K562 (cell line): Measurements from ENCODE around the gene ZDHHC19. TPM values are rescaled to one million over a fixed set of nuclear protein-coding genes. Genes with fewer than 3 reads are reported as not detected.

Experiments
- BHLHE40 ChIP-seq: IDR thresholded peaks from 2 replicates; pipeline ENCODE4 v1.6.1; 2011; ENCODE audit warnings: low read length, improper control_type of control experiment
- E2F8 ChIP-seq: fragments of 450-650 bp; IDR thresholded peaks from 2 replicates; pipeline ENCODE4 v1.7.1; 2018; ENCODE audit warnings: mild to moderate bottlenecking, low read depth; ENCODE audit not compliant: partially characterized antibody
- GTF2E2 ChIP-seq: fragments of 200-800 bp; sonication (Bioruptor generic); IDR thresholded peaks from 2 replicates; pipeline ENCODE4 v1.6.1; 2016; ENCODE audit warnings: missing genetic modification characterization, missing compliant biosample characterization
- IRF9 ChIP-seq: fragments of 450-650 bp; IDR thresholded peaks from 2 replicates; pipeline ENCODE4 v1.6.1; 2016; ENCODE audit warnings: missing biosample characterization, missing genetic modification characterization
- MXD1 ChIP-seq: fragments of 250-450 bp; sonication (Bioruptor Pico); IDR thresholded peaks from 2 replicates; pipeline ENCODE4 v1.8.0; 2021; ENCODE audit warnings: borderline replicate concordance, mild to moderate bottlenecking, moderate library complexity; ENCODE audit not compliant: poor library complexity, severe bottlenecking
- NELFE ChIP-seq: IDR thresholded peaks from 2 replicates; pipeline ENCODE4 v1.6.1; 2011; ENCODE audit warnings: mild to moderate bottlenecking; ENCODE audit not compliant: insufficient read depth, insufficient read length
- RUNX1 ChIP-seq: sonication (generic); IDR thresholded peaks from 2 replicates; pipeline ENCODE4 v1.6.1; 2016; ENCODE audit warnings: antibody characterized with exemption, low read depth
- TBL1XR1 ChIP-seq, 2 experiments: IDR thresholded peaks; 2 replicates each; pipeline ENCODE4 v1.6.1; 2012; ENCODE audit warnings: improper control_type of control experiment in 2 of 2, low read length in 2 of 2, mild to moderate bottlenecking in 1 of 2
- ZFP36 ChIP-seq: fragments of 150-350 bp; IDR thresholded peaks from 2 replicates; pipeline ENCODE4 v1.6.1; 2018; ENCODE audit warnings: low read length, low read depth; ENCODE audit not compliant: partially characterized antibody
- ZNF217 ChIP-seq: sonication (generic); formaldehyde crosslinking; IDR thresholded peaks from 2 replicates; pipeline ENCODE4 v1.8.0; 2022; ENCODE audit warnings: mild to moderate bottlenecking, missing genetic modification reagents
- ZNF324 ChIP-seq: fragments of 250-450 bp; sonication (Bioruptor Pico); IDR thresholded peaks from 2 replicates; pipeline ENCODE4 v1.4.0; 2020; ENCODE audit warnings: mild to moderate bottlenecking
- ZNF41 ChIP-seq: fragments of 250-450 bp; sonication (Bioruptor Pico); conservative IDR thresholded peaks from 2 replicates; pipeline ENCODE4 v1.4.0; 2020; ENCODE audit warnings: mild to moderate bottlenecking
- polyA plus RNA-seq, 8 experiments: library from polyadenylated mRNA; depleted of rRNA in 4 of 8; stranded (reverse) in 5 of 8; unstranded in 3 of 8; fragments of >200 nt; fragmentation: Nextera tagmentation in 2 of 8; fragmentation: Illumina TruSeq in 1 of 8; extraction: Ambion mirVana in 2 of 8; extraction: Trizol in 1 of 8; gene quantifications; 2 replicates each; pipeline versions ENCODE4 v1.2.1 to v1.2.3, GENCODE V29; 2011 to 2014; ENCODE audit warnings: inconsistent platforms in 1 of 8, missing spikeins in 1 of 8
- total RNA-seq, 7 experiments: library from RNA; depleted of rRNA in 6 of 7; stranded (reverse); fragments of >200 nt in 6 of 7; fragmentation: Illumina TruSeq in 2 of 7; extraction: Trizol in 2 of 7; gene quantifications; 2 replicates each; pipeline versions ENCODE4 v1.2.1 to v1.2.3, GENCODE V29; 2011 to 2021; ENCODE audit warnings: low replicate concordance in 1 of 7
- TF ChIP-seq, protein P1 (sequence below), 2 experiments: fragments of 450-650 bp; formaldehyde crosslinking in 1 of 2; IDR thresholded peaks; 2 replicates each; pipeline versions ENCODE4 v1.4.0 to v1.6.1; 2014 to 2020; ENCODE audit warnings: mild to moderate bottlenecking in 2 of 2, borderline replicate concordance in 1 of 2, low read depth in 1 of 2
- TF ChIP-seq, protein P2 (sequence below): fragments of 450-650 bp; formaldehyde crosslinking; conservative IDR thresholded peaks from 2 replicates; pipeline ENCODE4 v1.4.0; 2022; ENCODE audit warnings: mild to moderate bottlenecking, missing genetic modification characterization

Gene ZDHHC19
- total and polyA plus RNA-seq, 9 of the 15 experiments (the other 6 are each of a cell fraction or from before 2014, with no cell fraction given) = 0.40 to 5.5 (median 1.1) TPM

DNA sequence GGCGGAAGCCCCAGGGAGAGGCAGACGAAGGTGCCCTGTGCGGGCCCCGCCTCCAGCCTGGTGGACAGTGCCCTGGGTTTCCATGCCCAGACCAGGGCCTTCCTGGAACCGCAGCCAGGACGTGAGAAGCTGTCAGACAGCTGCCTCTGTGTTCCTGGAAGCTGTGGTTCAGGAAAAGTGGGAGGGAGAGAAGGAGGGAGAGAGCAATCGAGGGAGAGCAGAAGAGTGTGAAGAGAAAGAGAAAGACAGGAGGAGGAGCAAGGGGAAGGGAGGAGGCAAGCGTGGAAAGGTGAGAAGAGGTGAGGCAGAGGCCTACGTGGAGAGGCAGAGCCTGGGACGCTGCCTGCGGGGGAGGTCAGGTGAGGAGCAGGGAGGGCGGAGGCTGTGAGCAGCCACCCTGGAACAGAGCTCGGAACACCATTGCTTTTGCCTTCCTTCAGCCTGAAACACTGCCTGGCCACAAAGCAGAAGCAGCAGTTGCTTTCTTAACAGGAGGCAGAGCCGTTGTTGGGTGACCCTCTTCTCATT is 18.6 kb downstream of the ZDHHC19 start (continued):
- TF ChIP-seq, protein P1, sequence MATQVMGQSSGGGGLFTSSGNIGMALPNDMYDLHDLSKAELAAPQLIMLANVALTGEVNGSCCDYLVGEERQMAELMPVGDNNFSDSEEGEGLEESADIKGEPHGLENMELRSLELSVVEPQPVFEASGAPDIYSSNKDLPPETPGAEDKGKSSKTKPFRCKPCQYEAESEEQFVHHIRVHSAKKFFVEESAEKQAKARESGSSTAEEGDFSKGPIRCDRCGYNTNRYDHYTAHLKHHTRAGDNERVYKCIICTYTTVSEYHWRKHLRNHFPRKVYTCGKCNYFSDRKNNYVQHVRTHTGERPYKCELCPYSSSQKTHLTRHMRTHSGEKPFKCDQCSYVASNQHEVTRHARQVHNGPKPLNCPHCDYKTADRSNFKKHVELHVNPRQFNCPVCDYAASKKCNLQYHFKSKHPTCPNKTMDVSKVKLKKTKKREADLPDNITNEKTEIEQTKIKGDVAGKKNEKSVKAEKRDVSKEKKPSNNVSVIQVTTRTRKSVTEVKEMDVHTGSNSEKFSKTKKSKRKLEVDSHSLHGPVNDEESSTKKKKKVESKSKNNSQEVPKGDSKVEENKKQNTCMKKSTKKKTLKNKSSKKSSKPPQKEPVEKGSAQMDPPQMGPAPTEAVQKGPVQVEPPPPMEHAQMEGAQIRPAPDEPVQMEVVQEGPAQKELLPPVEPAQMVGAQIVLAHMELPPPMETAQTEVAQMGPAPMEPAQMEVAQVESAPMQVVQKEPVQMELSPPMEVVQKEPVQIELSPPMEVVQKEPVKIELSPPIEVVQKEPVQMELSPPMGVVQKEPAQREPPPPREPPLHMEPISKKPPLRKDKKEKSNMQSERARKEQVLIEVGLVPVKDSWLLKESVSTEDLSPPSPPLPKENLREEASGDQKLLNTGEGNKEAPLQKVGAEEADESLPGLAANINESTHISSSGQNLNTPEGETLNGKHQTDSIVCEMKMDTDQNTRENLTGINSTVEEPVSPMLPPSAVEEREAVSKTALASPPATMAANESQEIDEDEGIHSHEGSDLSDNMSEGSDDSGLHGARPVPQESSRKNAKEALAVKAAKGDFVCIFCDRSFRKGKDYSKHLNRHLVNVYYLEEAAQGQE (IDR thresholded peaks at IDR 0.05; ENCODE audit: borderline replicate concordance) = peak; percentile 31; the same call in 1 of the 2 replicates
- TF ChIP-seq, protein P1 (CRISPR knock-in tag; IDR thresholded peaks at IDR 0.05; ENCODE audit: low read depth) = no peak
- no peak for TF ChIP-seq ZNF217
- TF ChIP-seq RUNX1 = no peak
- TF ChIP-seq ZNF324 (CRISPR knock-in tag) = no peak
- no peak for TF ChIP-seq MXD1
- TF ChIP-seq GTF2E2 (tag) = no peak
- TF ChIP-seq NELFE = no peak
- no peak for TF ChIP-seq E2F8
- no peak for TF ChIP-seq BHLHE40
- TF ChIP-seq ZNF41 (CRISPR knock-in tag) = no peak
- TF ChIP-seq TBL1XR1 (IDR thresholded peaks at IDR 0.05; ENCODE audit: low read length in 2 of 2) = no peak
- peak; percentile 36; the same call in 1 of the 2 replicates for TF ChIP-seq IRF9
- TF ChIP-seq, protein P2, sequence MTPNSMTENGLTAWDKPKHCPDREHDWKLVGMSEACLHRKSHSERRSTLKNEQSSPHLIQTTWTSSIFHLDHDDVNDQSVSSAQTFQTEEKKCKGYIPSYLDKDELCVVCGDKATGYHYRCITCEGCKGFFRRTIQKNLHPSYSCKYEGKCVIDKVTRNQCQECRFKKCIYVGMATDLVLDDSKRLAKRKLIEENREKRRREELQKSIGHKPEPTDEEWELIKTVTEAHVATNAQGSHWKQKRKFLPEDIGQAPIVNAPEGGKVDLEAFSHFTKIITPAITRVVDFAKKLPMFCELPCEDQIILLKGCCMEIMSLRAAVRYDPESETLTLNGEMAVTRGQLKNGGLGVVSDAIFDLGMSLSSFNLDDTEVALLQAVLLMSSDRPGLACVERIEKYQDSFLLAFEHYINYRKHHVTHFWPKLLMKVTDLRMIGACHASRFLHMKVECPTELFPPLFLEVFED (CRISPR knock-in tag) = peak; percentile 78; the same call in 1 of the 2 replicates
- no peak for TF ChIP-seq ZFP36
